Measurements from ENCODE around the gene MED4. TPM values are rescaled to one million over a fixed set of nuclear protein-coding genes. Genes with fewer than 3 reads are reported as not detected.

Gene MED4
- total and polyA plus RNA-seq, 9 of the 15 experiments (the other 6 are each of a cell fraction or from before 2014, with no cell fraction given), result 24.5 to 87.3 (median 58.3) TPM

DNA sequence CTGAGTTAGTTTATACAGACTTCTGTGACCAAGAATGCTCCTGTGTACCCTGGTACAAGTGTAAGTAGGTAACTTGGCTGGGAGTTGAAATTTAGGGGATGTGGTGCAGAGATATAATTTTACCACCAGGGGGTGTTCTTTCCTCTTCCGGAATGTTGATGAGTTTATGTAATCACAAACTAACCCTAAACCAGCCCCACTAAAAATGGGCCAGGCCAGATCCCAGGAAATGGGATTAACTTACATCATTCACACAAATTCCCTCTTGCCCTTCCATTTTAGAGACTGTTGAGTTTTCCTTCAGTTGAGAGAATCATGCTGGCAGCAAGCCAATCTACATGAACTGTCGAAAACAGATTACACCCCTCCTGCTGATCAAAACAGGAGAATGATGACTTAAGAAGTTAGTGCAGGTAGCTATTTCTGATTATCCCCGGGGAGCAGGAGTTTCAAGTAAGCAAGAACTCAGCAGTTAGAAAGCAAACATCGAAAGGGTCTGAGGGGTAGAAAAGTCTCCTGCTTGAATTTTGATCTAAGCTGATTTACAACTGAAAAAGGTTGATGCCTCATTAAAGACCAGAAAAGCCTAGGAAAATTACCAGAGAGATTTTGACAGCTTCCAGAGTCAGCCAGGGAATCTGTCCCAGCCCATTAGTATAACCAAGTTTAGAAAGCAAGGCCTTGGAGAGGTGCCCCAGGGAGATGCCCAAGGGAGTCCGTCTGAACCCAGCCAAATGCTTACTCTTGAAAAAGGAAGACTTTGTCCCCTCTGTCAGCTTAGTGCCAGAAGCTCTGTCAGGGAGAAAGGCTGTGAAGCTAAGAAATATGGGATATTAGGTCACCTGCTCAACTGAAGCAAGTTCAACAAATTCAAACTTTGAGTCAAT, 32.3 kb upstream of the MED4 start:
- intact Hi-C loops (cut with micrococcal nuclease), result loop anchor here (1.0 to 10.0 kb wide), 4 partner anchors 108 to 642 kb away; no protein-coding TSS in a partner anchor
- TF ChIP-seq FOXP1 (CRISPR knock-in tag; IDR thresholded peaks at IDR 0.05) (no peak), CTBP1 (IDR thresholded peaks at IDR 0.05; ENCODE audit: borderline replicate concordance) (0 out of 2 replicates have a peak, but pooled peaks have one; percentile 20), SMC3 (conservative IDR thresholded peaks at IDR 0.05; ENCODE audit: insufficient read depth, low read depth, low read length) (peak; percentile 43; the same call in 1 of the 2 replicates), ATF7 (IDR thresholded peaks at IDR 0.05) (0 out of 2 replicates have a peak, but pooled peaks have one; percentile 15), HDAC8 (tag; IDR thresholded peaks at IDR 0.05) (no peak), ARID1B (IDR thresholded peaks at IDR 0.05) (peak; percentile 32), NFIX (CRISPR knock-in tag; IDR thresholded peaks at IDR 0.05; ENCODE audit: low read depth) (peak; percentile 55; the same call in 1 of the 2 replicates), NFIC (IDR thresholded peaks at IDR 0.05) (peak; percentile 95), SMAD1 (IDR thresholded peaks at IDR 0.05; ENCODE audit: low read depth, low read length, partially characterized antibody) (peak; percentile 35), DPF2 (IDR thresholded peaks at IDR 0.05) (peak; percentile 57; the same call in 1 of the 2 replicates), RAD21 (CRISPR knock-in tag; conservative IDR thresholded peaks at IDR 0.05 in 1 of 2, IDR thresholded peaks at IDR 0.05 in 1 of 2) (peak; percentile 85 to 89), CBX3 (IDR thresholded peaks at IDR 0.05; ENCODE audit: borderline replicate concordance in 1 of 2, low read length in 2 of 2) (no peak), EP400 (IDR thresholded peaks at IDR 0.05) (peak; percentile 31; the same call in 1 of the 2 replicates)
- TF ChIP-seq, protein P1, sequence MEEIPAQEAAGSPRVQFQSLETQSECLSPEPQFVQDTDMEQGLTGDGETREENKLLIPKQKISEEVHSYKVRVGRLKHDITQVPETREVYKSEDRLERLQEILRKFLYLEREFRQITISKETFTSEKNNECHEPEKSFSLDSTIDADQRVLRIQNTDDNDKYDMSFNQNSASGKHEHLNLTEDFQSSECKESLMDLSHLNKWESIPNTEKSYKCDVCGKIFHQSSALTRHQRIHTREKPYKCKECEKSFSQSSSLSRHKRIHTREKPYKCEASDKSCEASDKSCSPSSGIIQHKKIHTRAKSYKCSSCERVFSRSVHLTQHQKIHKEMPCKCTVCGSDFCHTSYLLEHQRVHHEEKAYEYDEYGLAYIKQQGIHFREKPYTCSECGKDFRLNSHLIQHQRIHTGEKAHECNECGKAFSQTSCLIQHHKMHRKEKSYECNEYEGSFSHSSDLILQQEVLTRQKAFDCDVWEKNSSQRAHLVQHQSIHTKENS (CRISPR knock-in tag; IDR thresholded peaks at IDR 0.05), result no peak
- TF ChIP-seq, protein P2, sequence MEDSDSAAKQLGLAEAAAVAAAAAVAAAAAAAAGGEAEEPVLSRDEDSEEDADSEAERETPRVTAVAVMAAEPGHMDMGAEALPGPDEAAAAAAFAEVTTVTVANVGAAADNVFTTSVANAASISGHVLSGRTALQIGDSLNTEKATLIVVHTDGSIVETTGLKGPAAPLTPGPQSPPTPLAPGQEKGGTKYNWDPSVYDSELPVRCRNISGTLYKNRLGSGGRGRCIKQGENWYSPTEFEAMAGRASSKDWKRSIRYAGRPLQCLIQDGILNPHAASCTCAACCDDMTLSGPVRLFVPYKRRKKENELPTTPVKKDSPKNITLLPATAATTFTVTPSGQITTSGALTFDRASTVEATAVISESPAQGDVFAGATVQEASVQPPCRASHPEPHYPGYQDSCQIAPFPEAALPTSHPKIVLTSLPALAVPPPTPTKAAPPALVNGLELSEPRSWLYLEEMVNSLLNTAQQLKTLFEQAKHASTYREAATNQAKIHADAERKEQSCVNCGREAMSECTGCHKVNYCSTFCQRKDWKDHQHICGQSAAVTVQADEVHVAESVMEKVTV (CRISPR knock-in tag; IDR thresholded peaks at IDR 0.05), result peak; percentile 81
- TF ChIP-seq, protein P3, sequence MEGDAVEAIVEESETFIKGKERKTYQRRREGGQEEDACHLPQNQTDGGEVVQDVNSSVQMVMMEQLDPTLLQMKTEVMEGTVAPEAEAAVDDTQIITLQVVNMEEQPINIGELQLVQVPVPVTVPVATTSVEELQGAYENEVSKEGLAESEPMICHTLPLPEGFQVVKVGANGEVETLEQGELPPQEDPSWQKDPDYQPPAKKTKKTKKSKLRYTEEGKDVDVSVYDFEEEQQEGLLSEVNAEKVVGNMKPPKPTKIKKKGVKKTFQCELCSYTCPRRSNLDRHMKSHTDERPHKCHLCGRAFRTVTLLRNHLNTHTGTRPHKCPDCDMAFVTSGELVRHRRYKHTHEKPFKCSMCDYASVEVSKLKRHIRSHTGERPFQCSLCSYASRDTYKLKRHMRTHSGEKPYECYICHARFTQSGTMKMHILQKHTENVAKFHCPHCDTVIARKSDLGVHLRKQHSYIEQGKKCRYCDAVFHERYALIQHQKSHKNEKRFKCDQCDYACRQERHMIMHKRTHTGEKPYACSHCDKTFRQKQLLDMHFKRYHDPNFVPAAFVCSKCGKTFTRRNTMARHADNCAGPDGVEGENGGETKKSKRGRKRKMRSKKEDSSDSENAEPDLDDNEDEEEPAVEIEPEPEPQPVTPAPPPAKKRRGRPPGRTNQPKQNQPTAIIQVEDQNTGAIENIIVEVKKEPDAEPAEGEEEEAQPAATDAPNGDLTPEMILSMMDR (IDR thresholded peaks at IDR 0.05 in 2 of 3, conservative IDR thresholded peaks at IDR 0.05 in 1 of 3; ENCODE audit: insufficient read depth in 2 of 3, low read depth in 1 of 3, low read length in 3 of 3), result peak; percentile 45 to 74 (median 60)

More for the DNA sequence above, 32.3 kb upstream of the MED4 start:
- FAIRE-seq (peak; percentile 79), ATAC-seq (peak; percentile 90), DNase-seq (ENCODE audit: extremely low read depth in 1 of 4, low spot score in 3 of 4) (peak; percentile 50 to 61 (median 54))
- Histone ChIP-seq H3K4me1 (replicated peaks in 1 of 2; ENCODE audit: control insufficient read depth in 2 of 2, insufficient read depth in 2 of 2, low read length in 2 of 2) (peaks cover 0 to 4% of the 10 kb centered on the region in 2 experiments; a peak in 1 of 5 replicates), H2AFZ (ENCODE audit: low read depth, low read length) (peak overlapping the region; percentile 81), H3K9me1 (ENCODE audit: control insufficient read depth, insufficient read depth, low read length) (no peaks in the 10 kb centered on the region), H3K9me3 (replicated peaks; ENCODE audit: control insufficient read depth, insufficient read depth, low read depth, low read length) (no peaks in the 10 kb centered on the region), H4K20me1 (replicated peaks; ENCODE audit: control insufficient read depth, insufficient read depth, low read length) (no peaks in the 10 kb centered on the region), H3K9ac (ENCODE audit: insufficient read depth in 1 of 2, low read depth in 2 of 2, low read length in 2 of 2) (no peak overlapping the region), H3K4me3 (no peak overlapping the region), H3K27me3 (ENCODE audit: control insufficient read depth in 2 of 2, insufficient read depth in 2 of 2, low read length in 2 of 2) (no peaks in the 10 kb centered on the region), H3K79me2 (ENCODE audit: control insufficient read depth, insufficient read depth, low read length) (no peaks in the 10 kb centered on the region), H3K4me2 (ENCODE audit: insufficient read depth, low read length) (peak overlapping the region; percentile 44; the same call in 1 of the 2 replicates), H3K36me3 (ENCODE audit: control insufficient read depth, insufficient read depth, low read length) (no peaks in the 10 kb centered on the region), H3K27ac (ENCODE audit: extremely low read depth, low read depth, low read length) (no peak overlapping the region)
- no TSS peak for BruUV-seq (replicated peaks)
- CTCF ChIA-PET (ENCODE audit: low intra/inter-chr PET ratio), result interaction anchor here (0.9 to 1.3 kb wide), 3 partner anchors 452 to 642 kb away, joined by 4 to 8 read pairs (median 7); no protein-coding TSS in a partner anchor
- in situ Hi-C loops (cut with MboI), result loop anchor here (10.0 kb wide), 1 partner anchor 448 kb away; no protein-coding TSS in a partner anchor
- POLR2A ChIA-PET, result interaction anchor here (0.9 kb wide), 1 partner anchor 11 kb away, joined by 4 read pairs; no protein-coding TSS in a partner anchor
- WGBS (ENCODE audit: insufficient coverage, low coverage, missing lambda C conversion rate), result 7% methylated on average over 4 of the region's 5 CpGs
